Dendritic cell treated with granulocyte-macrophage colony-stimulating factor and Interleukin-4, amounts not matched to agents 40 ng/mL and 50 ng/mL, for 4 days (primary cell): ENCODE measurements around the gene REP15.
"Not testable (repeated sequence)": the region's sequence is repeated elsewhere in the genome, so short reads cannot be mapped to it uniquely, and the experiment has no call there.

Experiments
- H3K27ac Mint-ChIP-seq: one replicate; pipeline ENCODE4 v1.8.0; 2022; ENCODE audit warnings: mild to moderate bottlenecking, mixed read lengths
- H3K27me3 Mint-ChIP-seq: one replicate; pipeline ENCODE4 v1.8.0; 2022; ENCODE audit warnings: mild to moderate bottlenecking, mixed read lengths
- H3K36me3 Mint-ChIP-seq: one replicate; pipeline ENCODE4 v1.8.0; 2022; ENCODE audit warnings: low read depth, mixed read lengths
- H3K4me1 Mint-ChIP-seq: one replicate; pipeline ENCODE4 v1.8.0; 2022; ENCODE audit warnings: low read depth, mixed read lengths
- H3K4me3 Mint-ChIP-seq: one replicate; pipeline ENCODE4 v1.8.0; 2022; ENCODE audit warnings: mild to moderate bottlenecking, moderate library complexity, mixed read lengths
- H3K9me3 Mint-ChIP-seq: one replicate; pipeline ENCODE4 v1.8.0; 2022; ENCODE audit warnings: mixed read lengths
- intact Hi-C: fragments of 100-400 bp; cut with micrococcal nuclease; formaldehyde crosslinking; loops from one replicate; pipeline ENCODE4 v1.15.0; 2022

The REP15 gene, protein sequence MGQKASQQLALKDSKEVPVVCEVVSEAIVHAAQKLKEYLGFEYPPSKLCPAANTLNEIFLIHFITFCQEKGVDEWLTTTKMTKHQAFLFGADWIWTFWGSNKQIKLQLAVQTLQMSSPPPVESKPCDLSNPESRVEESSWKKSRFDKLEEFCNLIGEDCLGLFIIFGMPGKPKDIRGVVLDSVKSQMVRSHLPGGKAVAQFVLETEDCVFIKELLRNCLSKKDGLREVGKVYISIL

DNA sequence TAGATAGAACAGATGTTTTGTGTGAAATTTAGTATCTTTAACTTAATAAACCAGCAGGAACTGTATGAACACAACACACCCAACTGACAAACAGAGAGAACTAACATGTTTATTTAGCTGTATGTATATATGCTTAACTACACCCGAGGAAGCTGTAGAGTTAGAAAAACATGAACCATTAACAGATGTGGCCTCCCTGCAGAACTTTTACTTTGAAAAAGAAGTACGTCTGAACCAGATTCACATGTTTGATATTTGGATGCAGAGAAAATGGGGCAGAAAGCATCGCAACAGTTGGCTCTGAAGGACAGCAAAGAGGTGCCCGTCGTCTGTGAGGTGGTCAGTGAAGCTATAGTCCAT, at the start of gene REP15:
Gene REP15 (plus strand): TSS at position 155 of the 360 bp plus-strand sequence. CDS start 116 bp downstream, at position 271.
- no peaks in the 10 kb centered on the region for H3K4me1 Mint-ChIP-seq
- intact Hi-C loops = no loop called here
- no peaks in the 10 kb centered on the region for H3K27me3 Mint-ChIP-seq
- peaks cover 40% of the 10 kb centered on the region for H3K36me3 Mint-ChIP-seq
- no peak within 1 kb of the TSS for H3K4me3 Mint-ChIP-seq
- H3K27ac Mint-ChIP-seq = no peak within 1 kb of the TSS
- no peaks in the 10 kb centered on the region for H3K9me3 Mint-ChIP-seq

DNA sequence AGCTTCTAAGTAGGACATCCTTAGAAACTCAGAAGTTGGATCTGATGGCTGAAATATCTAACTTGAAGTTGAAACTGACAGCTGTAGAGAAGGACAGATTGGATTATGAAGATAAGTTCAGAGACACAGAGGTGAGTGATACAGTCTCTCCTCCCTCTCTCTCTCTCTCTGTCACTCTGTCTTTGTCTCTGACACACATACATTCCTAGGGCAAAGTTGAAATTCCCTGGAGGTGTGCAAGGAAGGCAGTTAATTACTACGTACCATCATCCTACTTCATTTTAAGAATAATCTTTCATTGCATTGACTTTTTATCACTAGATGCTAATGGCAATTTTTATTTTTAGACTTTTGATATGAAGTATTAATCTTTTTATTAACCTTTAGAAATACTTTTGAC, 46.2 kb upstream of the REP15 start:
- H3K27ac Mint-ChIP-seq = no peak overlapping the region
- H3K27me3 Mint-ChIP-seq = no peaks in the 10 kb centered on the region
- intact Hi-C loops = no loop called here
- H3K36me3 Mint-ChIP-seq = peaks cover 48% of the 10 kb centered on the region
- H3K9me3 Mint-ChIP-seq = no peaks in the 10 kb centered on the region
- no peak overlapping the region for H3K4me3 Mint-ChIP-seq
- H3K4me1 Mint-ChIP-seq = peaks cover 5% of the 10 kb centered on the region

DNA sequence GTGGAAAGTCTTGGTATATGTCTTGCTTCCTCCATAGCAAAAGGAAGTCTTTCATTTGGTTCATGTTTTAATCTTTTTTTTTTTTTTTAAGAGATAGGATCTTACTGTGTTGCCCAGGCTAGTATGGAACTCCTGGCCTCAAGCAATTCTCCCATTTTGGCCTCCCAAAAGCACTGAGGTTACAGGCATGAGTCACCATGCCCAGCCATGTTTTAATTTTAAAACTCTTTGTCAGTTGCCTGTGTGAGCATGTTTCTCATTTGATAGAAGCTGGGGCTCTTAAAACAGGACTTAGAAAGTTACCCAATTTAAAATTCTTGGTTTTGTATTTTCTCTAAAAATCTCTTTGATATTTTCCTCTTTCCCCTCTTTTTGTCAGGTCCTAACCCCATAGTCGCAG, 45.0 kb upstream of the REP15 start:
- Mint-ChIP-seq H3K4me3 (no peak overlapping the region), H3K27ac (no peak overlapping the region), H3K4me1 (peaks cover 5% of the 10 kb centered on the region), H3K27me3 (no peaks in the 10 kb centered on the region), H3K9me3 (no peaks in the 10 kb centered on the region), H3K36me3 (peaks cover 40% of the 10 kb centered on the region)
- intact Hi-C loops = no loop called here

GRCh38 chr12:27652174-27652763, 44.0 kb upstream of the REP15 start:
- H3K4me3 Mint-ChIP-seq = no peak overlapping the region
- H3K27ac Mint-ChIP-seq = no peak overlapping the region
- H3K9me3 Mint-ChIP-seq = no peaks in the 10 kb centered on the region
- H3K36me3 Mint-ChIP-seq = peaks cover 40% of the 10 kb centered on the region
- intact Hi-C loops = no loop called here
- no peaks in the 10 kb centered on the region for H3K27me3 Mint-ChIP-seq
- H3K4me1 Mint-ChIP-seq = peaks cover 5% of the 10 kb centered on the region

- no peaks in the 10 kb centered on the region for H3K27me3 Mint-ChIP-seq
- peaks cover 27% of the 10 kb centered on the region for H3K36me3 Mint-ChIP-seq
- H3K9me3 Mint-ChIP-seq = no peaks in the 10 kb centered on the region
- no peak overlapping the region for H3K27ac Mint-ChIP-seq
- intact Hi-C loops = no loop called here
- peaks cover 5% of the 10 kb centered on the region for H3K4me1 Mint-ChIP-seq
- H3K4me3 Mint-ChIP-seq = no peak overlapping the region
Measured at GRCh38 chr12:27653661-27654060, 42.6 kb upstream of the REP15 start.

GRCh38 chr12:27655476-27655875, 40.8 kb upstream of the REP15 start:
- H3K9me3 Mint-ChIP-seq, H3K4me1 Mint-ChIP-seq, H3K27me3 Mint-ChIP-seq, H3K4me3 Mint-ChIP-seq, intact Hi-C loops, H3K27ac Mint-ChIP-seq: not testable (repeated sequence)
- H3K36me3 Mint-ChIP-seq = peaks cover 24% of the 10 kb centered on the region

DNA sequence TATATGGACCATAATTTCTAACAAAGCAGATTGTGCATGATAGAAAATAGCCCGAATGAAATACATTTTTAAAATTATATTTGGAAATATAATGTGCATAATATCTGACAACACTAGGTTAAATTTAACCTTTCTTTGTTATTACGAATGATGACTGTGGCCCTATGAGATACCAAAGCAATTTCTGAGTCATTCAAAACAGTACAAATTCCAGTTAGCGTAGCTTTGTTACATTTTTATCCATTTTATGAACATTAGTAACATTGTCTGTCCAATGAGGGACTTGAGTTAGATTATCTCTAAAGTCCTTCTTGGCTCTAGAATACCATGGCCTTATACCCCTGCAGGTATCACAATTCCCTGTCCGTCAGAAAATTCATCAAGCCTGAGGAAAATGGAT, 39.0 kb upstream of the REP15 start:
- Mint-ChIP-seq H3K27ac (no peak overlapping the region), H3K9me3 (no peaks in the 10 kb centered on the region), H3K36me3 (peaks cover 37% of the 10 kb centered on the region), H3K4me1 (peaks cover 2% of the 10 kb centered on the region), H3K27me3 (no peaks in the 10 kb centered on the region), H3K4me3 (no peak overlapping the region)
- intact Hi-C loops = no loop called here

DNA sequence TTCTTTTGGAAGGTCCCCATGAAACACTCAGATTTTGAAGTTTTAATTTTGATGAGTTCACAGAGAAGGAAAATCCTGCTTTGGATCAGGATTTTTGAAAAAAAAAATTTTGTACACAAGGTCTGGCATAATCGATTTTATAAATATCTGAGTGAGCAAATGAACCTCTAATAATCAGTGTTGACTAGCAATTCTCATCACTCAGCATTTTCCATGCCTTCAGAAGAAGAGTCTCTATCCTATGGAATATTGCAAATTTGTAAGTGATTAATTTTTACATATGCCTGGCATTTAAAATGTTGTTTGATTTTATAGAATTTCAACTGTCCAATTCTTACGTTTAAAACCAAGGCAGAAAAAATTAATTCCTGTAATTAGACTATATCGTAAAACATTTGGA, 30.5 kb upstream of the REP15 start:
- intact Hi-C loops = no loop called here
- no peaks in the 10 kb centered on the region for H3K9me3 Mint-ChIP-seq
- peaks cover 13% of the 10 kb centered on the region for H3K4me1 Mint-ChIP-seq
- H3K4me3 Mint-ChIP-seq = no peak overlapping the region
- H3K27me3 Mint-ChIP-seq = no peaks in the 10 kb centered on the region
- no peak overlapping the region for H3K27ac Mint-ChIP-seq
- H3K36me3 Mint-ChIP-seq = peaks cover 84% of the 10 kb centered on the region

DNA sequence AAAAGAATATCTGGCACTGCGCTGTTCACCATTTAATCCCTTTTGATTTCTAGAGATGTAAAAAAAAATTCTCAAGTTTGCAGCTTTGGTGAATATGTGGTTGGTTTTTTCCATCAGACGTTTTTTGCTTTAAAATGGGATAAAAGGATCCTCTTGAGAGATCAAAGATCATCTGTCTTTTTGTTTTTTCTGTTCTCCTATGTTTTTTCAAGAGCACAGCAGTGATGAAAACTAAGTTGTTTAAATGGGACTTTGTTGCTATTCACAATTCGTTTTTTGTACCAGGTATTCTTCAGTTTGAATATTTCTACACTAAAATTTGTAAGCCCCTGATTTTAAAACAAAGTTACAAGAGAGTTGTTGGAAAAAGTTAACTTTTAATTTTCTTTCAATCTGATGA, 29.7 kb upstream of the REP15 start:
- intact Hi-C loops = no loop called here

GRCh38 chr12:27667540-27667939, 28.7 kb upstream of the REP15 start:
- no peaks in the 10 kb centered on the region for H3K27me3 Mint-ChIP-seq
- no peak overlapping the region for H3K27ac Mint-ChIP-seq
- no peaks in the 10 kb centered on the region for H3K9me3 Mint-ChIP-seq
- H3K4me3 Mint-ChIP-seq = no peak overlapping the region
- H3K4me1 Mint-ChIP-seq = peaks cover 13% of the 10 kb centered on the region
- H3K36me3 Mint-ChIP-seq = peaks cover 81% of the 10 kb centered on the region
- intact Hi-C loops = no loop called here

More for the DNA sequence above, 29.7 kb upstream of the REP15 start:
- Mint-ChIP-seq H3K4me1 (peaks cover 13% of the 10 kb centered on the region), H3K36me3 (peaks cover 81% of the 10 kb centered on the region), H3K4me3 (no peak overlapping the region), H3K9me3 (no peaks in the 10 kb centered on the region), H3K27ac (no peak overlapping the region), H3K27me3 (no peaks in the 10 kb centered on the region)

GRCh38 chr12:27672051-27672450, 24.2 kb upstream of the REP15 start:
- Mint-ChIP-seq H3K27ac (no peak overlapping the region), H3K4me3 (no peak overlapping the region), H3K4me1 (peaks cover 13% of the 10 kb centered on the region), H3K9me3 (no peaks in the 10 kb centered on the region), H3K27me3 (no peaks in the 10 kb centered on the region), H3K36me3 (peaks cover 66% of the 10 kb centered on the region)
- intact Hi-C loops = no loop called here

- Mint-ChIP-seq H3K27ac (no peak overlapping the region), H3K36me3 (peaks cover 66% of the 10 kb centered on the region), H3K9me3 (no peaks in the 10 kb centered on the region), H3K4me3 (no peak overlapping the region), H3K27me3 (no peaks in the 10 kb centered on the region), H3K4me1 (peaks cover 13% of the 10 kb centered on the region)
- intact Hi-C loops = no loop called here
Measured at GRCh38 chr12:27672643-27673042, 23.6 kb upstream of the REP15 start.

DNA sequence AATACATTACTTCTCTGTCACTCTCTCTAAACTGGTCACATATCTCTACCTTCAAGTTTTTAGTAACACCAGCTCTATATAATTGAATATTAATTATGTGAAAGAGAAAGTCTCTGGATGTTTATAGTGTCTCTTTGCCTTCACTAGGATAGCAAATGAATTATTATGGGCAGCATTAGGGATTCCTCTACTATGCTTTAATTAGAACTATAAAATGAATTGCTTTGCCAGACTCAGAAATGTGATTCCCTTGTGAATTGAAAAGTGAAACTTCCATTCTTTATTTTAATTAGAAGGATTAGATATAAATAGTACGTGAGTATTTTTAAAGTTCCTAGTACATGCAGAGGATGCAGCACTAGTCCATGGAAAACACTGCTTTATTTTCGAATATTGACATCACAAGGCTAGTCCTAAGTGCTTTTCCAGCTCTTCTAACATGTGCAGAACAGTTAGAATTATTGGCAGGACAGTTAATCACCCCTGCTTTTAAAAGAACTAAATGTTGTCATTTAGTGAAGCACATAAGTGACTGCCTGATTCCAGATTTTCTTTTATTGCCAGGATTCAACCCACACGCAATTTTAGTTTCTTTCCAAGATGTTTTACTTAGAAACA, 23.0 kb upstream of the REP15 start:
- no peaks in the 10 kb centered on the region for H3K27me3 Mint-ChIP-seq
- intact Hi-C loops = no loop called here

GRCh38 chr12:27674989-27675388, 21.3 kb upstream of the REP15 start:
- H3K4me1 Mint-ChIP-seq = no peaks in the 10 kb centered on the region
- H3K9me3 Mint-ChIP-seq = no peaks in the 10 kb centered on the region
- H3K4me3 Mint-ChIP-seq = no peak overlapping the region
- no peak overlapping the region for H3K27ac Mint-ChIP-seq
- no peaks in the 10 kb centered on the region for H3K27me3 Mint-ChIP-seq
- H3K36me3 Mint-ChIP-seq = peaks cover 64% of the 10 kb centered on the region
- intact Hi-C loops = no loop called here

More for the DNA sequence above, 23.0 kb upstream of the REP15 start:
- Mint-ChIP-seq H3K4me1 (peaks cover 8% of the 10 kb centered on the region), H3K36me3 (peaks cover 64% of the 10 kb centered on the region), H3K4me3 (no peak overlapping the region), H3K9me3 (no peaks in the 10 kb centered on the region), H3K27ac (no peak overlapping the region)
